ENCODE data around the gene PDLIM7. TPM values are rescaled to one million over a fixed set of nuclear protein-coding genes. Genes with fewer than 3 reads are reported as not detected.
A peak's percentile ranks its signal among the peaks of the same experiment; 100 is the strongest.

PDLIM7 gene
- polyA plus RNA-seq (2012; ENCODE audit: insufficient read length, low read depth), result 172 TPM

- TF ChIP-seq REST (IDR thresholded peaks at IDR 0.05; ENCODE audit: insufficient read depth in 1 of 2, low read depth in 2 of 2, low read length in 2 of 2) (no peak), TAF1 (IDR thresholded peaks at IDR 0.05; ENCODE audit: borderline replicate concordance, insufficient read depth, low read length) (peak; percentile 95), FOXP2 (optimal IDR thresholded peaks at IDR 0.05; ENCODE audit: borderline replicate concordance, extremely low read depth, extremely low read length, insufficient read depth) (no peak), SIN3A (IDR thresholded peaks at IDR 0.05; ENCODE audit: borderline replicate concordance, insufficient read depth, low read length) (peak; percentile 48; the same call in 1 of the 2 replicates), POLR2AphosphoS5 (IDR thresholded peaks at IDR 0.05; ENCODE audit: low read depth, low read length) (peak; percentile 97)
These were observed at the start of gene PDLIM7 for GRCh38 chr5:177497292-177498012. Gene PDLIM7, minus strand, starts transcription at chr5:177497604. Its CDS starts 1,092 bp downstream, at chr5:177496512.

GRCh38 chr5:177546258-177546741 lies 48.9 kb upstream of the PDLIM7 start:
- no peak for TF ChIP-seq TAF1 (IDR thresholded peaks at IDR 0.05; ENCODE audit: borderline replicate concordance, insufficient read depth, low read length)
- no peak; the same call in 1 of the 2 replicates for TF ChIP-seq POLR2AphosphoS5 (IDR thresholded peaks at IDR 0.05; ENCODE audit: low read depth, low read length)
- no peak for TF ChIP-seq FOXP2 (optimal IDR thresholded peaks at IDR 0.05; ENCODE audit: borderline replicate concordance, extremely low read depth, extremely low read length, insufficient read depth)
- no peak; the same call in 1 of the 2 replicates for TF ChIP-seq SIN3A (IDR thresholded peaks at IDR 0.05; ENCODE audit: borderline replicate concordance, insufficient read depth, low read length)
- TF ChIP-seq REST (IDR thresholded peaks at IDR 0.05; ENCODE audit: insufficient read depth in 1 of 2, low read depth in 2 of 2, low read length in 2 of 2), result no peak

GRCh38 chr5:177545487-177546257 lies 48.3 kb upstream of the PDLIM7 start:
- TF ChIP-seq POLR2AphosphoS5 (IDR thresholded peaks at IDR 0.05; ENCODE audit: low read depth, low read length) (no peak), SIN3A (IDR thresholded peaks at IDR 0.05; ENCODE audit: borderline replicate concordance, insufficient read depth, low read length) (0 out of 2 replicates have a peak, but pooled peaks have one; percentile 21)

GRCh38 chr5:177542816-177543465 lies 45.5 kb upstream of the PDLIM7 start:
- TF ChIP-seq FOXP2 (optimal IDR thresholded peaks at IDR 0.05; ENCODE audit: borderline replicate concordance, extremely low read depth, extremely low read length, insufficient read depth) (no peak), POLR2AphosphoS5 (IDR thresholded peaks at IDR 0.05; ENCODE audit: low read depth, low read length) (no peak), TAF1 (IDR thresholded peaks at IDR 0.05; ENCODE audit: borderline replicate concordance, insufficient read depth, low read length) (no peak), REST (IDR thresholded peaks at IDR 0.05; ENCODE audit: insufficient read depth in 1 of 2, low read depth in 2 of 2, low read length in 2 of 2) (no peak), SIN3A (IDR thresholded peaks at IDR 0.05; ENCODE audit: borderline replicate concordance, insufficient read depth, low read length) (no peak)

- TF ChIP-seq SIN3A (IDR thresholded peaks at IDR 0.05; ENCODE audit: borderline replicate concordance, insufficient read depth, low read length), result no peak
- no peak for TF ChIP-seq POLR2AphosphoS5 (IDR thresholded peaks at IDR 0.05; ENCODE audit: low read depth, low read length)
- no peak for TF ChIP-seq FOXP2 (optimal IDR thresholded peaks at IDR 0.05; ENCODE audit: borderline replicate concordance, extremely low read depth, extremely low read length, insufficient read depth)
- TF ChIP-seq TAF1 (IDR thresholded peaks at IDR 0.05; ENCODE audit: borderline replicate concordance, insufficient read depth, low read length), result no peak
- TF ChIP-seq REST (IDR thresholded peaks at IDR 0.05; ENCODE audit: insufficient read depth in 1 of 2, low read depth in 2 of 2, low read length in 2 of 2), result no peak
These were observed 43.0 kb upstream of the PDLIM7 start for GRCh38 chr5:177540438-177540837.

Data from PFSK-1 (cell line).